ENCODE results near the gene UBASH3B. TPM values are rescaled to one million over a fixed set of nuclear protein-coding genes. Genes with fewer than 3 reads are reported as not detected.

The UBASH3B gene
- total RNA-seq, 1 experiment from 2014 or later, result 8.0 TPM

DNA sequence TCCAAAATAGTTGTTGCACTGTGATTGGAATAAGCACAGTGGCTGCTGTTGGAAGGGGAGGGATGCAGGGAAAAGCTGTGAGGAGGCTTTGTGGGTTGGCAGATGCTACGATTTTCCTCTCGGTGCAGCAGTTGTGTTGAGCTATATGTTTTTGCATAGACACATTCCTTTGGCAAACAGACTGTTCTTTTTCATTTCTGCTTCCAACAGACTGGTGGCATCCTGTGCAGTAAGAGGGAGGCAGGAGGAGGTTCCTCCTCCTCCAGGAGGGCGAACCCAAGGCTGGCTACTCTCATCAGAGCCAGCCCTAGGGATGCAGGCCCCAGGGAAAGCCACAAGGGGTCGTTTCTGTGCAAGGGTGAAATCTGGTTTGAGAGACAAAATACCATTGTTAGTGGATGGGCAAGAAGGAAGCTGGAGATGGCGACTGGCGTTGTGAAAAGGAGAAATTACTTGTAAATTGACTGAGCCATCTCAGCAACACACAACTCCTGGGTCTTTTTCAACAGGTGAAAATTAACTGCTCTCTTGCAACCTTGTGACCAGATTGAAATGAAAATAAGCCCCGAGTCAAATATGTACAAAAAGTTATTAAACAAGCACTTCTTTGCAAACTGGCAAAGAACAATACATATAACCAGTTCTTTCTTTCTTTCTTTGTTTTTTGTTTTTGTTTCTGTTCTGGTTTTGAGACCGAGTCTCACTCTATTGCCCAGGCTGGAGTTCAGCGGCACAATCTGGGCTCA is 26.5 kb upstream of the UBASH3B start:
- no CpG with 5 or more reads among the region's 9 CpGs for WGBS (ENCODE audit: extremely low coverage, insufficient read length, low lambda C conversion rate)

More for the DNA sequence above, 26.5 kb upstream of the UBASH3B start:
- Histone ChIP-seq H3K23ac (ENCODE audit: insufficient read length, low read depth, low read length) (no peak overlapping the region), H2BK15ac (ENCODE audit: low read depth, low read length) (no peak overlapping the region), H3K9me3 (ENCODE audit: control insufficient read depth, low read depth, low read length) (no peaks in the 10 kb centered on the region), H3T11ph (ENCODE audit: low read length) (no peak overlapping the region), H4K8ac (replicated peaks; ENCODE audit: insufficient read length, low read depth, low read length) (no peak overlapping the region), H2AFZ (ENCODE audit: low read length) (no peak overlapping the region), H3K4me2 (ENCODE audit: insufficient read depth, insufficient read length, low read length) (no peak overlapping the region), H3K27ac (ENCODE audit: insufficient read length, low read depth, low read length) (no peak overlapping the region), H3K4me1 (ENCODE audit: insufficient read depth, low read length) (no peaks in the 10 kb centered on the region), H3K18ac (ENCODE audit: insufficient read length, low read depth, low read length) (no peak overlapping the region), H2BK20ac (ENCODE audit: low read depth, low read length, poor library complexity, severe bottlenecking) (no peak overlapping the region), H2BK120ac (ENCODE audit: low read depth, low read length, poor library complexity, severe bottlenecking) (no peak overlapping the region), H3K9ac (ENCODE audit: extremely low read depth, insufficient read length, low read length) (no peak overlapping the region), H4K91ac (ENCODE audit: insufficient read length, low read depth, low read length) (no peak overlapping the region), H4K20me1 (ENCODE audit: control insufficient read depth, insufficient read depth, insufficient read length) (no peaks in the 10 kb centered on the region), H3K56ac (ENCODE audit: insufficient read length, low read depth, low read length) (no peak overlapping the region), H2BK12ac (ENCODE audit: insufficient read length, low read depth, low read length) (no peak overlapping the region), H3K79me1 (ENCODE audit: insufficient read depth, low read depth, low read length, poor library complexity, severe bottlenecking) (no peaks in the 10 kb centered on the region), H4K5ac (ENCODE audit: insufficient read length, low read depth, low read length) (no peak overlapping the region), H2BK5ac (ENCODE audit: insufficient read length, low read length) (no peak overlapping the region), H3K79me2 (ENCODE audit: insufficient read depth, low read length) (no peaks in the 10 kb centered on the region), H3K23me2 (ENCODE audit: insufficient read length, low read depth, low read length, poor library complexity, severe bottlenecking) (no peaks in the 10 kb centered on the region), H3K4ac (ENCODE audit: low read depth, low read length) (no peak overlapping the region), H3K14ac (ENCODE audit: insufficient read depth, low read length) (no peak overlapping the region), H2AK5ac (ENCODE audit: insufficient read length, low read length) (no peak overlapping the region), H3K27me3 (ENCODE audit: insufficient read depth, low read length) (no peaks in the 10 kb centered on the region)
- TF ChIP-seq CTCF (conservative IDR thresholded peaks at IDR 0.05), result peak; percentile 85
- Mint-ChIP-seq H3K27ac (peak overlapping the region in 1 of 3 experiments; percentile 2; a peak in 2 of 7 replicates), H3K27me3 (ENCODE audit: low read depth) (no peaks in the 10 kb centered on the region; the same call in 1 of the 2 replicates), H3K9me3 (no peaks in the 10 kb centered on the region), H3K4me1 (peaks cover 2 to 7% of the 10 kb centered on the region in 2 experiments), H3K36me3 (ENCODE audit: insufficient read depth in 1 of 3, low read depth in 3 of 3) (no peaks in the 10 kb centered on the region), H3K4me3 (no peak overlapping the region)
- DNase-seq, result peak; percentile 81
